Measurements from ENCODE around the gene HOXA6.

DNA sequence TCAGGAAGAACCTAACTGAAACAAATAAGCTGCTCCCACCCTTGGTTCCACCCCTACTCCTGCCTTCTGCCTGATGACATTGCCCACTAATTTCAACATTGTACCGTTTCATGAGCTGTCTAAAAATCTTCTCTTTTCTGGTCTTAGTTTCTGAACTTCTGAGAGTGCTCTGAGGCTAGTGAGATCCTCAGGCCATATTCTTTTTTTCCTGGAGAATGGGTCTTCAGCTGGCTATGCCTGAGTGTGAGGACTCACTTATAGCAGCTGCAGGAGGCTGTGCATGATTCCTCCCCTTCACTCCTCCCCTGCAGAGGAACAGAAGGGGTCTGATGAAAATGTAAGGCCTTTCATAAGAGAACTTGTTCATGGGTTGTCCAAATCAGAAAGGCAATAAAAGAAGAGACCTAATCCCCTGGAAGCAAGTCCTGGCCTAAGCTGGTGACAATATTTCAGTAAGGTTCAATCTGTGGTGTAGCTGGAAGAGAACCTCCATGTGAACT, 28.1 kb downstream of the HOXA6 start:
- TF ChIP-seq CTCF (IDR thresholded peaks at IDR 0.05) (no peak), POLR2A (IDR thresholded peaks at IDR 0.05; ENCODE audit: low read depth) (no peak), EP300 (IDR thresholded peaks at IDR 0.05) (no peak), POLR2AphosphoS5 (IDR thresholded peaks at IDR 0.05) (peak in 1 of 2 donors; percentile 52)

Measured in esophagus muscularis mucosa (tissue), 4 donors.